Fibroblast of gingiva (primary cell): ENCODE data around the gene NTM.

Experiments used
- DNase-seq: peaks from one replicate; pipeline ENCODE4 v3.0.0-alpha.2; 2011; ENCODE audit warnings: low read depth

NTM gene

DNA sequence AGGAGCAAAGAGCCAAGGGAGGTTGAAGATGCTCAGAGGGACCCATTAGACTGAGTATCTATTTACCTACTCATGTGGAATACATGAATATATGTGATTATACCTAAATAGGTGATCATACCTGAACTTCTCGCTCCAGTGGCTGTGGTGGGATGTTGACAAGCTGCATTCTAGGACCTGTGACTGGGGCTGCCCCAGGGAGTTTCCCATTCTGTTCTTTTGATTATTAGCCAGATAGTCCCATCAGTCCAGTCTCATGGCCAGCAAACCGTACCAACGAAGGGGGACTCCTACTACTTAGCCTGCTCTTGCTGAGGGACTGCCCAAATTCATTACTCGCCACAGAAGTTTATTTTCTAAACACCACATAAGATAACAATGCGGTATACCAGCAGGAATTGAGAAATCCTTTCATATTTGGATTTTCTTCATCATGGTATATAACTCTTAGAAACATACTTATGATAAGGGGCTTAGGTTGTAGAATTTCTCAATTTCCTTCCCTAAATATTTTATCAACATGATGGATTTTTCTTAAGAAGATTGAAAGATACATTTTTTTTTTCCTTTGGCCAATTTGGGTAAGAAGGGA, 273.9 kb downstream of the NTM start:
- no peak for DNase-seq

DNA sequence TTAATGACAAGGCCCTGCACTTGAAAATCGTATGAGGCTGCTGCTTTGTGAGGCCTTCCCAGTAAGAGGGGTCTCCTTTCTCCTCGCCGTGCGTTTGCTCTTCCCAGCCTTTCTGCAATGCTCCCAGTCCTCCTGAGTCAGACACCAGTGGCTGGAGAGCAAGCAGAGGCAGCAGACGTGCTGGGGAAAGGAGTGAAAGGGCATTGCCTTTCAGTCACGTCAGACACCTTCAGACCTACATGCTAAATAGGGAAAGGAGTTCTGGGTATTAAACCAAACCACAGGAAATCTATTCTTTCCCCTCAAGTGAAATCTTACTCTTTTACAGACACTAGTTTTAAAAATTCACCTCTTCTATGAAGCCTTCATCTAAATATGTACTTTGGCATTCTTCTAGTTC, 274.8 kb downstream of the NTM start:
- DNase-seq, result no peak

DNA sequence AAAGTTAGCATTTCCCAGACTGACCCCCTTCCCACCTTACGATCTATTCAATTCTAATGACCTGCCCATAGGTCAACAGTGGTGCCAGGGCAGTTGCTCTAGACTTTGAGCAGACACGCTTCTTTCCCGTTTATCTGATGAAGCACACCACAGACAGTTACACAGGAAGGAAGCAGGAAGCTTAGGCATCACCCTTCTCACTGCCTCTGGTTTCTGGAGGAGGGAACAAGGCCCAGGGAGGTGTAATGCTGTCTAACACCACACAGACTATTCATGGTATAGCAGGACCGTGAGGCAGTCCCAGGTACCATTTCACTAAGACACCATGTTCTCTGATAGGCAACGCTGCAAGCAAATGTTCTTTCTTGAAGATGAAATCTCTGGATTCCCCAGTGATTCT, 279.4 kb downstream of the NTM start:
- no peak for DNase-seq

DNA sequence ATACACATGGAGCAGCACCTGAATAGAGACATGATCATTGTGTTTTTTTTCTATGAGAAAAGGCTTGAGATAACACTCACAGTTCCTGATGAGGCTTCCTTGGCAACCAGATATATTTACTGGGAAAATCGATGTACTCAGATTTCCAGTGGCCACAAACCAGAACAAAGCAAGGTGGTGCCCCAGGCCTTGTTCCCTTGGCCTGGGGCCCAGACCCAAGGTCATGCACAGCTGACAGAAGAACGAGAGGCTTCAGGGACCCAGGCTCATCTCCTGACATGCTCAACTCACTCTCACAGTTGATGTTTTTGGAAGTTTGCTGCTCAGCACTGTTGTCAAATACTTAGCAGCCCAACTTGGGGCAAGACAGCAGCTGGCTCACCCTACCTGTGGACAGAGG, 281.8 kb downstream of the NTM start:
- no peak for DNase-seq

DNA sequence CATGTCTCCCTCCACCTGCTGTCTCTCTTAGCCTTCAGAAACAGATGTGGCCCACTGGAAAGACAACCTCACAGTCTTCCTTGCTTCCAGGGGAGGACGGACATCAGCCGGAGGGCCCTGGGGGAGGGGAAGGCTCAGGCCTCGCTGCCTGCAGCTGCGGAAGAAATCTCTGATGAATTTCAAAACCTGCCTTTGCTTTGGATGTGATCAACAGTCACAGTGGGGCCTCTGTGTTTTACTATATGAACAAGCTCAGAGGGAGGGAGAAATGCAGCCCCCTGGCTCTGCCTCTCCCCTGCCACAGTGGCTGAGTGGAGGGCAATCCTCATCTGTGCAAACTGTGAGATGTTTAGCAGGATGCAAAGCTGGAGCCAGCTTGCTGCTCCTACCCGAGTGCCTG, 282.8 kb downstream of the NTM start:
- no peak for DNase-seq

DNA sequence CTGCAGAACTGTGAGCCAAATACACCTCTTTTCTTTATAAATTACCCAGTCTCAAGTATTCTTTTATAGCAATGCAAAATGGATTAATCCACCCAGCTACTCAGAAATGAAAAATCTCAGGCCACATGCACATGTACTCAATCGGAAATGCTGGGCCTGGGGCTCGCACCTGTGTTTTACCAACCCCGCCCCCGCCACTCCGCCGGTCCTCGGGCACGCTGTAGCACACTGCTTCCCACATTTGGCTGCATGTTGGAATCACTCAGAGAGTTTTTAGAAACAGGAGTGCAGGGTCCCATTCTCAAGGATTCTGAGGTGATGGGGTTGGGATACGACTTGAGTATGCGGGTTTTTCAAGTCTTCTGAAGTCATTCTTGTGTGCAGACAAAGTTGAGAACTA, 284.4 kb downstream of the NTM start:
- DNase-seq, result no peak

DNA sequence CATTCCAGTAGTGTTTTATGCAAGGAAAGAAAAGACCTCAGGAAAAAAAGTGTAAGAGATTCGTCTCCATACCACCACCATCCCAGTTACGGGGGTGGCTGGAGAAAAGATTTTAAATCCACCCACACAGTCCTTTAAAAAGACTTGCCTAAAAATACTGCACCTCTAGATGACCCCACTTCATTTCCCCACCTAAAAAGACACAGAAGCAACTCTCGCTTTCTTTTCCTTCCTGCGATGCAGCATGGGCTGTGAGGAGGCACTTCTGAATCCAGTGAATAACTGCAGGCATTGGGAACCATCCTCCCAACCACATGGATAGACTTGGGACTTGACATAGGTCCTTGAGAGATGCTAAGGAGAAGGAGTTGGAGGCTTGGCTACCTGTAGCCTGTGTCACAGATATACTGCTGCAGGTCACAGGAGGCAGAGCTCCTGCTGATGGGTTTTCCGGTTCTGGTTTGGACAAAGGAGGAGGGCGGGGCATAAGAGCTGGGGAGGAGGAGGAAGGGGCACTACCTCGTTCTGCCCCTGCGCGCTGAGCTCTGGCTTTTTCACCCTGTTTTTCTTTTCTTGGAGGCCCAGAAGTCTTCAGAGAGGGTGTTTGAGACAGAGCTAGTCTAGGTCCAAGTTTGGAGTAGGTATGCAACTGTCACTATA, 285.9 kb downstream of the NTM start:
- no peak for DNase-seq

DNA sequence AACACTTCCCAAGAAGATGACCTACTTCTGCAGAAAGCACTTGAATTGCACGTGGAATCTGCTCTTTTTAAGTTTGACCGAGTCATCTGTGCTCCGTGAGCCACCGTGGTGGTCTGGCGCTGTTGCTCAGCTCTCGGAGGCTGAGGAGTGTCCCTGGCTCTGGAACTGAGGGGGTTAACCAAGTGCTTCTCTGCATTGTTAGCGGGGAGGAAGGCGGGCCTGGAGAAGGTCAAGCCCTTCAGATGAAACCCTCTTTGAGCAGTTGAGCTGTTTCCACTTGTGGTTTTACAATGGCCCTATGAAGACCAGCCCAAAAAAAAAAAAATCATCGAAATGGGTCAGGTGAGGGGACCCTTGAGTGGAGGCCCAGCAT, 286.4 kb downstream of the NTM start:
- DNase-seq, result no peak

DNA sequence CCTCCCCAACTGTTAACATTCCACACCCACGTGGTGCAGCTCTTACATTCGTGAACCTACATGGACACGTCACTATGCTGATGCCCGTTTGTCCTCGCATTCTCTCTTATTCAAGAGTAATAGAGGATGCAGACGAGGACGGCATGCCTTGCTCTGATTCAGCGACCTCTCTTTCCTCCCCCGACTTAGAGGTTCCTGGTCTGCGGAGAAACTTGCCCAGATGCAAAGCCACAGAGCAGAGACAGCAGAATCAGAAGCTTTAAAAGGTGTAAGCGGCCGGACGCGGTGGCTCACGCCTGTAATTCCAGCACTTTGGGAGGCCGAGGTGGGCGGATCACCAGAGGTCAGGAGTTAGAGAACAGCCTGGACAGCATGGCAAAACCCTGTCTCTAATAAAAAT, 288.0 kb downstream of the NTM start:
- no peak for DNase-seq

DNA sequence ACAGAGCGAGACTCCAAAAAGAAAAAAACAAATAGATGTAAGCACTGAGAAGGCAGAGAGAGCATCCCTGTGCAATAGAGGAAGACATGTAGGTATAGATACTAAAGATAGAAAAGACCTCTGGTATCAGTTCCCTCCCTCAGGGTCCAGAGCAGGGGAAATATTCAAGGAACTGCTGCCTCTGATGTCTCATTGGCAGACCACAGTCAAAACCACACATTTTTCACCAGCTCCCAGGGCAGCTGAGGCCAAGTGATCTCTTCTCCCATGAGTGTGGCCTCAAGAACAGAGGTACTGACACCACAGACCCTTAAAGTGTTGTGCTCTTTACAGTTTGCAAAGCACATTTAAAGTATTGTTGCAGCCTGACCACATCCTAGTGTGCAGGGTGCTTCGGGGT, 288.5 kb downstream of the NTM start:
- DNase-seq, result no peak

DNA sequence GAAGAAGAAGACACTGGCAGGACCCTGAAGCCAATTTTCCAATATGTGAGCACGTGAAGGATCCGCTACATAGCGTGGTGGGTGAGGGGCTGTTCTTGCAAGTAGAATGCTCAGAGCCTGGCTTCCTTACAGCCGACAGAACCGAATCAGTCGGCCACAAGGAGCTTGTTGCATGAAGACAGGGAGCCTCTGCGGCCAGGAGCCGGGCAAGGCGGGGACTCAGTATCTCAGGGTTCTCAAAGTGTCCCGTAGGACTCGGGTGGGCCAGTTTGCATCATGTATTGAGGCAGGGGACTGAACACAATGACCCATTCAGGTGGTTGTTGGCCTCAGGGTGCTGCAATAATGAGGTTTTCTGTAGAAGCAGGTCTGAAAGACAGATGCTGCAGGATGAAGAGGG, 289.5 kb downstream of the NTM start:
- DNase-seq, result no peak

DNA sequence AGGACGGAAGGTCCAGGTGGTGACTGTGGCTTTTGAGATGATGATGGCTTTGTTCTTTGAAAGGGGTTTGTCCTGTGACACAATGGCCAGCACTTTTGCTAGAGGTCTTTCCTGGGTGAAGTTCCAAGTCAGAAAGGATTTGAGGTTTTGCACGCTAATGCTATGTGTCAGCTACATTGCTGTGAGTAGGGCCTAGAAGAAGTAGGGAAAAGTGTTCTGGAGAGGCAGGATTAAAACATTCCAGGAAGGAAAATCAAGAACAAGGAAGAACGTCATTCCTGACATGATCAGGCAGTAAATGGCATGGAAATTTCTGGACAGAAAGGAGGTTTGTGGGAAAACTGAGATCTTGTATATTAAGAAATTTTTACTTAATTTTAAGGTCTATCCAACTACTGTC, 290.7 kb downstream of the NTM start:
- DNase-seq, result no peak

DNA sequence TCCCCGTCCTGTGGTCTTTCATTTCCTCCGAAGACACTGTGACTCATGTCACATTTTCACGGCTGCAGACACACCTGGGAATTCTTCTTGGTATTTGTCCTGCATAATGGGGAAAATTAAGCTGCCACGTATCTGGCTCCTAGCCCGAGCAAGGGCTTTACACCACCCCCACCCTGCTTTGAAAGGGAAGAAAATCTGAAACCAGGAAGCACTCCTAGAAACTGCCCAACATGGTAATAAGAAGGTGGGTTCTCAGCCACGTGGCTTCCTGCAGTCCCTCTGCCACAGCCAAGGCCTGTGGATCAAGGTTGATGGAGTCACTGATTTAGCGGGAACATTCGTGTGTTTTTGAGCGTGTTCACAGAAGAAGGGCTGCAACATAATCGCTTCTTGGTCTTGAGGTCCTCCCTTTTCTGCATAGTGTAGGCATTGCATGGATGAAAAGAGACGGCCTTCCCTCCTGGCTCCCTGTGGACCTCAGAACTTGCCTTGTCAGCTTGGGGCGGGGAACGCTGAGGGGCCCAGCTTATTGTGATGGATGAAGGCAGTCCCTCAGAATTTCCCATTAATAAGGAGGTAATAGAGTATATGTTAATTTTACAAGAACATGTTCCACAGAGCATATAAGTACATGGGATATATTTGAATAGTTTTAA, 292.0 kb downstream of the NTM start:
- no peak for DNase-seq

DNA sequence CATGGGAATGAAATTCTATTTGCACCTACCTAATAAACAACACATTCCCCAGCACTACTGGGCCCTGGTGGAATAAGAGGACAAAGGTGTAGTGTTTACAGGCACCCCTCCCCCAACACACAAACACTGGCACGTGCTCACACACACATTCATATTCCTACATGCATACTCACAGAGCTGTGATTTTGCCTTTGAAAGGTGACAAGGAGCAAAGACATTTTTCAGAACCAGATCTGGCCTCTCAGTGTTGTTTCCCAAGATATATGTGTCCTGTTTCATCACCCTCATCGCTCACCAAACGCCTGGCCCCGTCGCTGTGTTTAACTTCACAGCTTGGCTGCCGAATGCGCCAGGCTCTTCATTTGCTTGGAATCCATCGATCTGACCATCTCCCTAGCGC, 292.6 kb downstream of the NTM start:
- DNase-seq, result no peak

DNA sequence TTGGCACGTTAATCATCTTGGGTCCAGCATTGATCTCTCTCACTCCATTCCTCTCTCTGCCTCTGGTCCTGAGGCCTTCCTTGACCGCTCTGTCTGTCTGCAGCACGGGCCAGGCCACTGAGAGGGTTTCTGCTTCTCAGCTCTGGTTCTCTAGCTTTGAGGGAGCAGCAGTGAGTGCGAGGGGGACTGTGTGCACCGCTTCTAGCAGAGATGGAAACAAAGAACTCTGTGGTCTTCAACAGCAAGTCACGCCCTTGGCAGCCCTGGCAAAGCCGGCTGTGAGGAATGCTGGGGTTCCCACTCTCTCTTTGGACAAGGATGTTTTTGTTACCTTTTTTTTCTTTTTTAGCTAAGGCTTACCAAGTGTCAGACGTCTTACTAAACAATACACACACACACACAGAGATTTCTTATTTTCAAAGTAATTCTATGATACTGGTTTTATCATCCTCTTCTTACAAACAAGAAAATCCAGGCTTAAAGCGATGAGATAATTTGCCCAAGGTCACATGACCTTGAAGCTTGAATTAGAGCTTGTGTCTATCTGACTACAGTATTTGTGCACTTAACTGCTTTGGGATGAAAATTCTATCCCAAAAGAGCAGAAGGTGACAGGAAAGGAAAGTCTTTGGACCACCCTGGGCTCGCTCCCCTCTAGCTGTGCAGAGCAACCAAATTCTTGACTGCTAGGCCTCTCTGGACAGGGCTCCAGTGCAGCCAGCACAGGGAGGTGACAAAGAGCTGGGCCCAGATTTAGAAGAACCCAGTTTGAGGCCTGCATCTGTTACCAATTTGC, 293.2 kb downstream of the NTM start:
- no peak for DNase-seq

DNA sequence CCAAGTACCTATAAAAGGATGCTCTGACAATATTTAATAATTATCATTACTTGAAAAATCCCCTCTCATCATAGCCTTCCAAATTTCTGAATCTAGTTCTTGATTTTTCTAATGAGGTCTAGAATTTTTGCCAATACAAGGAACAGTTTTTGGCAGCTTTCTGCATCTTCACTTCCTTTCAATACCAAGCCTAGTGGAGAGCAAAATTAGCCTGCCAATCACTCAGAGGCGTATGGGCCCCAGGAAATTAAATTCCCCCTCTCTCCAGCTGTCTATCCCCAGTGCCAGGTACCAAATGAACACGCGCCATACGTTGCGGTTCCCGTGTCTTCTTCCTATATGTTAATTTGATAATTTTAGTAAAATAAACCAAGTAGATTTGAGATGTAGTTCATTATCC, 293.9 kb downstream of the NTM start:
- DNase-seq, result no peak

DNA sequence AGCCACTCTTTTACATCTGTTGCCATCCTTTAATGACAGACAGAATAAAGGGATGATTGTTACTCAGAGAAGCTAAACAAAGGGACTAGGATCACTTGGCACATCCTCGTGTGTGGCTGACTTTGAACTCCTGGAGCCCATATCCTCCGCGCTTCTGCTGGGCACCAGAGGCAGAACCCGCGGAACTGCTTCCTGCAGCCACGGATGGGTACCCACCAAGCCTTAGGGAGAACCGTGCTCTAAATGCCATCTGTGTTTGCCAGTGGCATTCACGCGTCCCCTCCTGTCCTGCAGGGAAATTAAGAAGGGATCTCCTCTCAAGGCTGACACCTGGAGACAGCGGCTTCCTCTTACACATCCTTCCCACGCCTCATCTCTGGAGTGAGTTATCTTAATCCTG, 294.4 kb downstream of the NTM start:
- no peak for DNase-seq

DNA sequence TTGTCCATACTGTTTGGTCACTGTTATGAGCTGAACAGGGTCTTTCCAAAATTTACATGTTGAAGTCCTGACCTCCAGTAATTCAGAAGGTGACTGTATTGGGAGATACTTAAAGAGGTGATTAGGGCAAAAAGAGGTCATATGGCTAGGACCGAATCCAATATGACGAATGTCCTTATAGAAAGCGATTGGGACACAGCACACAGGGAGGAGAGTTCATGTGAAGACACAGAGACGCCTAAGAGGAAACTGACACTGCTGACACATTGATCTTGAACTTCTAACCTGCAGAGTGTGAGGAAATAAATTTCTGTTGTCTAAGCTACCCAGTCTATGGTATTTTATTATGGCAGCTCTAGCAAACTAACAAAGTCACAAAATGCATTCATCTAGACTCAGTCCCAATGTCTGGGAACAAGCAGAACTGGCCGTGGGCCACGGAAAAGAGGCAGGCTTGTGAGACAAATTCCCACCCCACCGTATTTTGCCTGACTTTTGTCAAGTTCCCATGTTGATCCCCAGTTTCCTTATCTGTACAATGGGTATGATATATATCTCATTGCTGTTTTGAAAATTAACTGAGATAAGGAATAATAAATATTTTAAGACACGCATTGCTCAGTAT, 295.0 kb downstream of the NTM start:
- DNase-seq, result no peak

DNA sequence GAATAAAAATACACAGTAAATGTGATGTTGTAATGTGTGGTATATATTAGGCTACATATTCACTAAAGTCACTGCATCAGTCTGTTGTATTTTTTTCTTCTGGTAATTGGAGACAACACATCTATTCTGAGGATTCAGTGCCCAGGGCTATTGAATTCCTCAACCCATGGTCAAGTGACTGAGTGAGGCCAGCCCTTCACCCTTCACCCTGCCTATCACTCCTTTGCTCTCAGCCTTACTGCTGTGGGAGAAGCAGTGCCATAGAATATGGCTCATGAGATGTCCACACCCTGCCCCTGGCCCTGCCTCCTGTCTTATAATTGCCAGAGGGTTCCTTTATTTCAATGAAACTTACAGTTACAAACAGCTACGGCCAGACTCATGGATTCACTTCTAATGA, 295.6 kb downstream of the NTM start:
- no peak for DNase-seq

DNA sequence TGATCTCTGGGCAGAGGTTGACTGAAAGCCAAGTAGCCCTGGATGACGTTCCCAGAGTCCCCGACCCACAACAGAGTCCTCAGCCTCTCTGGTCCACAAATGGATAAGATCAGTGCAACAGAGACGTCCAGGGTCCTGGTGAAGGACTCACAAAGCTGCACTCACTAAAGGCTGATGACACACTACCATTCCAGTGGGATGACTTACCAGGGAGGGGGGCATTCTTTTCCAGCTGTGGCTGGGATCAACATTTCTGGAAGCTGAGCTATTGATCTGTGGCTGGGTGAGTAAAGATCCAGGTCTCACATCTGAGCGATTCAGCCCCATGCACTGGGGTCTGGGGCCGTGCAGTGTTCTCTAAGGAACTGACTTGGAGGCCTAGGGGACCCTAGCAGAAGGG, 296.2 kb downstream of the NTM start:
- DNase-seq, result no peak

DNA sequence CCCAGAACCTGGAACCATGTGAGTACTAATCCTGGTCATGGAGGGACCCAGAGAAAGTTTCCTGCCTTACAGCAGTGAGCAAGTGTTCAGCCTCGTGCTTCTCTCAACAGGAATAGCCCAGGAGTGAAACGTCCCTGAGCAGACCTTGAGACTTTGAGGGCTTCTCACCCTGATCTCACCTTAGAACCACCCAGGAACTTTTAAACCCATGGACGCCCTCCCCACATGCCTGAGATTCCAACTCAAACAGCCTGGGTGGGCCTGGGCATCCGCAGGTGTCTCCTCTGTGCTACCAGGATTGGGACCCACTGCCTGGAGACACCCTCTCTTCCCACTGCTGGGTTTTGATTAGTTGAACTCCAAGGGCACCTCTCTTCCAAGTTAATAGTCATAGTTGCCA, 297.2 kb downstream of the NTM start:
- DNase-seq, result no peak

DNA sequence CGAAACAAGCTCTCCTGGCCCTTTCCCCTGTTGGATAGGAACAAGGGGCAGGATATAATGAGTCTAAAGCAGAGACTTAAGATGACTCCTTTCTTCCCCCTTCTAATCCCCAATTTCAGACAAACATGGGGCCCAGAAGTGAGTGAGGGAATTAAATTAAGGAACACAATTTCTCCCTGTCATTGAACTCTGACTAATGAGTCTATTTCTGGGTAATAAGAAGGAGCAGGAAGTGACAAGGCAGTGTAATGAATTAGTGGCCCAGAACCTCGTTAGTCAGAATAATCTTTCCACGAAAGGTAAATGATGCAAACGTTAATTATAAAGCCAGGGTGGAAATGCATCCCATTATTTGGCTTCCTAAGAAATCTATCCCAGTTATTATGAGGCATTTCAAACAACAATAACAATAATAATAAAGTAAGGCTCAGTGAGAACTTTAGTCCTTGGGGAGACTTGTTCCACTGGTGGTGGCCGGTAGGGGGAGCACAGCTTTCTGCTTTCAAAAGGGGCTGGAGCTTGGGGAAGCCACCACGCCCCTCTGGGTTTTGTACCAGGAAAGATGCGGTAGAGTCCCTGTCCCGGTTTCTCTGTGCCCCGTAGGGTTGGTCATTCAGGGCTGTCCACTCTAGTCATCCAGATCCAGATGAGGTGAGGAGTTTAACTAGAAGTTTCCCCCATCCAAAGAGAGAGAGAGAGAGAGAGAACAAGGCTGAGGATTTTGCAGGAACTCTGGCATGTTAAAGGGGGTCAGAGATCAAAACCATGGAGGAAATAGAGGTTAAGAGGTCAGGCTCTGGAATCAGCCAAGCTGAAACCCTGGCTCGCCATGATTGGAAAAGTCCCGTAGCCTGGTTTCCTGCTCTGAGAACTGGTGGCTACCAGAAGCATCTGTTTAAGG, 298.3 kb downstream of the NTM start:
- no peak for DNase-seq
